Breast epithelium (tissue), 3 donors: ENCODE results near the gene SEMA6C.

Experiments used
- POLR2A ChIP-seq: fragments of 450-650 bp; IDR thresholded peaks from one replicate; pipeline ENCODE4 v1.6.1; 2016; ENCODE audit warnings: antibody characterized with exemption, mild to moderate bottlenecking, moderate library complexity
- POLR2AphosphoS5 ChIP-seq, 3 donors: sonication (generic); formaldehyde crosslinking; IDR thresholded peaks; one replicate each; pipeline ENCODE4 v1.6.1; 2017; ENCODE audit warnings: antibody characterized with exemption in 3 of 3
- TF ChIP-seq, protein P1 (sequence below), 3 donors: fragments of 450-650 bp; IDR thresholded peaks; one replicate each; pipeline ENCODE4 v1.5.1; 2016 to 2017; ENCODE audit warnings: antibody characterized with exemption in 3 of 3, mild to moderate bottlenecking in 3 of 3, moderate library complexity in 3 of 3

- no peak for TF ChIP-seq POLR2A
- TF ChIP-seq, protein P1, sequence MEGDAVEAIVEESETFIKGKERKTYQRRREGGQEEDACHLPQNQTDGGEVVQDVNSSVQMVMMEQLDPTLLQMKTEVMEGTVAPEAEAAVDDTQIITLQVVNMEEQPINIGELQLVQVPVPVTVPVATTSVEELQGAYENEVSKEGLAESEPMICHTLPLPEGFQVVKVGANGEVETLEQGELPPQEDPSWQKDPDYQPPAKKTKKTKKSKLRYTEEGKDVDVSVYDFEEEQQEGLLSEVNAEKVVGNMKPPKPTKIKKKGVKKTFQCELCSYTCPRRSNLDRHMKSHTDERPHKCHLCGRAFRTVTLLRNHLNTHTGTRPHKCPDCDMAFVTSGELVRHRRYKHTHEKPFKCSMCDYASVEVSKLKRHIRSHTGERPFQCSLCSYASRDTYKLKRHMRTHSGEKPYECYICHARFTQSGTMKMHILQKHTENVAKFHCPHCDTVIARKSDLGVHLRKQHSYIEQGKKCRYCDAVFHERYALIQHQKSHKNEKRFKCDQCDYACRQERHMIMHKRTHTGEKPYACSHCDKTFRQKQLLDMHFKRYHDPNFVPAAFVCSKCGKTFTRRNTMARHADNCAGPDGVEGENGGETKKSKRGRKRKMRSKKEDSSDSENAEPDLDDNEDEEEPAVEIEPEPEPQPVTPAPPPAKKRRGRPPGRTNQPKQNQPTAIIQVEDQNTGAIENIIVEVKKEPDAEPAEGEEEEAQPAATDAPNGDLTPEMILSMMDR (IDR thresholded peaks at IDR 0.05), result no peak
- no peak for TF ChIP-seq POLR2AphosphoS5 (IDR thresholded peaks at IDR 0.05)
Observed at GRCh38 chr1:151142411-151143056, 3.9 kb downstream of the SEMA6C start.
